HCT116 (cell line): Measurements from ENCODE around the gene OR10G7. TPM values are rescaled to one million over a fixed set of nuclear protein-coding genes. Genes with fewer than 3 reads are reported as not detected.

Experiments used
- ATAC-seq: fragments of 200-7000 bp; cut with Tn5 transposase; 2 replicates; pipeline ENCODE4 v1.9.1; 2020; ENCODE audit warnings: mild to moderate bottlenecking, moderate library complexity
- BruUV-seq: library from RNA; stranded (reverse); fragments of 400-500 nt; replicated peaks from 2 replicates; lab custom pipeline; 2021; lab: Mats Ljungman, UMichigan
- CTCF ChIA-PET: fragments of 300-600 bp; sonication (Branson Sonifier 250); formaldehyde crosslinking; loops from one replicate; lab custom pipeline; 2021; ENCODE audit warnings: antibody characterized with exemption; lab: Charles Lee
- POLR2A ChIA-PET: fragments of 300-600, 350-600 bp; sonication (Branson Sonifier 250); formaldehyde crosslinking; loops from one replicate; lab custom pipeline; 2021; ENCODE audit warnings: antibody characterized with exemption; lab: Charles Lee
- RAD21 ChIA-PET, 2 experiments: fragments of 300-600 bp; sonication (Branson Sonifier 250); formaldehyde crosslinking; loops; one replicate each; lab custom pipeline; 2023; ENCODE audit warnings: low total read pairs in 2 of 2; ENCODE audit not compliant: uncharacterized antibody in 2 of 2, unreplicated experiment in 2 of 2, low non-redundant PET in 1 of 2; lab: Charles Lee
- DNase-seq: peaks from one replicate; pipeline ENCODE4 v3.0.0-alpha.2; 2010; ENCODE audit warnings: low read depth, low spot score
- H2AFZ ChIP-seq: fragments of 200-600 bp; shearing (Covaris generic), sonication (generic); 2 replicates; pipeline ENCODE4 v1.6.1; 2017; ENCODE audit warnings: low read depth, mixed run types, mixed read lengths, antibody characterized with exemption, low read length; ENCODE audit not compliant: poor library complexity, severe bottlenecking
- H3K27ac ChIP-seq: 2 replicates; pipeline ENCODE4 v1.5.1; 2012; ENCODE audit warnings: low read depth, low read length
- H3K27me3 ChIP-seq: fragments of 200-600 bp; sonication (generic); 2 replicates; pipeline ENCODE4 v1.6.1; 2016; ENCODE audit warnings: mixed run types, low read length, mixed read lengths; ENCODE audit not compliant: insufficient read depth
- H3K36me3 ChIP-seq, 2 experiments: fragments of 200-500 bp in 1 of 2; fragments of 200-600 bp in 1 of 2; sonication (Bioruptor generic) in 1 of 2; sonication (generic) in 1 of 2; 2 replicates each; pipeline versions ENCODE4 v1.5.1 to v1.6.1; 2014 to 2016; ENCODE audit warnings: low read length in 2 of 2, inconsistent platforms in 1 of 2, mixed read lengths in 1 of 2, mixed run types in 1 of 2; ENCODE audit not compliant: insufficient read depth in 2 of 2, control insufficient read depth in 1 of 2
- H3K4me1 ChIP-seq, 2 experiments: fragments of 200-600 bp in 1 of 2; sonication (generic) in 1 of 2; 2 replicates each; pipeline versions ENCODE4 v1.5.1 to v1.6.1; 2012 to 2017; ENCODE audit warnings: low read length in 2 of 2, inconsistent platforms in 1 of 2, mild to moderate bottlenecking in 1 of 2, mixed read lengths in 1 of 2, mixed run types in 1 of 2, moderate library complexity in 1 of 2; ENCODE audit not compliant: insufficient read depth in 2 of 2, control insufficient read depth in 1 of 2
- H3K4me2 ChIP-seq: fragments of 200-600 bp; sonication (generic); 2 replicates; pipeline ENCODE4 v1.6.1; 2017; ENCODE audit warnings: mixed run types, low read length, mixed read lengths
- H3K4me3 ChIP-seq, 2 experiments: fragments of 200-600 bp in 1 of 2; sonication (generic) in 1 of 2; replicated peaks in 1 of 2; 2 replicates each; pipeline ENCODE4 v1.5.1; 2011 to 2016; ENCODE audit warnings: low read length in 2 of 2, control low read depth in 1 of 2, low read depth in 1 of 2, mild to moderate bottlenecking in 1 of 2, mixed read lengths in 1 of 2, mixed run types in 1 of 2
- H3K79me2 ChIP-seq: fragments of 200-600 bp; sonication (generic); 2 replicates; pipeline ENCODE4 v1.6.1; 2017; ENCODE audit warnings: mild to moderate bottlenecking, mixed run types, low read length, moderate library complexity, mixed read lengths; ENCODE audit not compliant: insufficient read depth
- H3K9ac ChIP-seq: fragments of 200-600 bp; sonication (generic); 2 replicates; pipeline ENCODE4 v1.6.1; 2016; ENCODE audit warnings: low read length, mixed read lengths
- H3K9me2 ChIP-seq: fragments of 200-600 bp; sonication (generic), shearing (Covaris generic); 2 replicates; pipeline ENCODE4 v1.6.1; 2017; ENCODE audit warnings: mixed run types, mild to moderate bottlenecking, moderate library complexity; ENCODE audit not compliant: insufficient read depth
- H3K9me3 ChIP-seq, 2 experiments: fragments of 200-500 bp in 1 of 2; fragments of 200-600 bp in 1 of 2; sonication (Bioruptor generic) in 1 of 2; sonication (generic) in 1 of 2; 2 replicates each; pipeline ENCODE4 v1.6.1; 2014 to 2017; ENCODE audit warnings: low read length in 2 of 2, mixed read lengths in 2 of 2, inconsistent platforms in 1 of 2, low read depth in 1 of 2, mild to moderate bottlenecking in 1 of 2, mixed run types in 1 of 2, moderate library complexity in 1 of 2; ENCODE audit not compliant: control insufficient read depth in 1 of 2, insufficient read depth in 1 of 2
- H4K20me1 ChIP-seq: fragments of 200-600 bp; sonication (generic), shearing (Covaris generic); 2 replicates; pipeline ENCODE4 v1.6.1; 2017; ENCODE audit warnings: mixed run types, mild to moderate bottlenecking, moderate library complexity; ENCODE audit not compliant: insufficient read depth
- CBX3 ChIP-seq: IDR thresholded peaks from 2 replicates; pipeline ENCODE4 v1.6.1; 2012; ENCODE audit warnings: low read depth
- CEBPB ChIP-seq: IDR thresholded peaks from 2 replicates; pipeline ENCODE4 v1.6.1; 2012; ENCODE audit warnings: low read depth
- EGR1 ChIP-seq: IDR thresholded peaks from 2 replicates; pipeline ENCODE4 v1.6.1; 2012; ENCODE audit warnings: low read depth
- ELF1 ChIP-seq: IDR thresholded peaks from 2 replicates; pipeline ENCODE4 v1.6.1; 2012; ENCODE audit warnings: low read depth, borderline replicate concordance
- EZH2 ChIP-seq: fragments of 200-600 bp; sonication (generic); IDR thresholded peaks from 2 replicates; pipeline ENCODE4 v1.6.1; 2017; ENCODE audit warnings: antibody characterized with exemption, mixed run types
- FOSL1 ChIP-seq: IDR thresholded peaks from 2 replicates; pipeline ENCODE4 v1.6.1; 2012; ENCODE audit warnings: low read depth
- POLR2A ChIP-seq: IDR thresholded peaks from 2 replicates; pipeline ENCODE4 v1.7.0; 2011; ENCODE audit warnings: borderline replicate concordance; ENCODE audit not compliant: insufficient read depth, insufficient read length; ENCODE audit errors: extremely low read depth
- POLR2AphosphoS5 ChIP-seq: IDR thresholded peaks from 2 replicates; pipeline ENCODE4 v1.6.1; 2011; ENCODE audit warnings: mild to moderate bottlenecking, low read depth, low read length, moderate library complexity
- RAD21 ChIP-seq: IDR thresholded peaks from 2 replicates; pipeline ENCODE4 v1.6.1; 2012; ENCODE audit warnings: low read depth, mild to moderate bottlenecking
- SIN3A ChIP-seq: IDR thresholded peaks from 2 replicates; pipeline ENCODE4 v1.6.1; 2012; ENCODE audit warnings: low read depth
- TCF7L2 ChIP-seq: IDR thresholded peaks from 2 replicates; pipeline ENCODE4 v1.7.0; 2011; ENCODE audit warnings: borderline replicate concordance, inconsistent platforms; ENCODE audit not compliant: insufficient read depth, insufficient read length; ENCODE audit errors: extremely low read depth
- YY1 ChIP-seq: IDR thresholded peaks from 2 replicates; pipeline ENCODE4 v1.6.1; 2011; ENCODE audit warnings: low read length, low read depth, moderate library complexity, mild to moderate bottlenecking; ENCODE audit not compliant: insufficient replicate concordance; ENCODE audit errors: extremely low read depth
- ZFX ChIP-seq: fragments of 450-650 bp; IDR thresholded peaks from 2 replicates; pipeline ENCODE4 v1.6.1; 2017
- ZNF274 ChIP-seq: fragments of 200-500 bp; sonication (Bioruptor generic); IDR thresholded peaks from 2 replicates; pipeline ENCODE4 v1.6.1; 2014; ENCODE audit warnings: mild to moderate bottlenecking, low read depth, low read length, inconsistent platforms
- intact Hi-C: fragments of 100-400 bp; cut with micrococcal nuclease; formaldehyde crosslinking; loops from 2 replicates; pipeline ENCODE4 v1.10.0; 2022
- total RNA-seq: library from RNA; stranded (reverse); gene quantifications from one replicate; pipeline ENCODE4 v1.2.1, GENCODE V29; 2021; ENCODE audit not compliant: unreplicated experiment
- TF ChIP-seq, protein P1 (sequence below): IDR thresholded peaks from 2 replicates; pipeline ENCODE4 v1.6.1; 2012
- TF ChIP-seq, protein P2 (sequence below): IDR thresholded peaks from 2 replicates; pipeline ENCODE4 v1.6.1; 2011; ENCODE audit warnings: mild to moderate bottlenecking, low read length, moderate library complexity; ENCODE audit not compliant: insufficient replicate concordance; ENCODE audit errors: extremely low read depth
- TF ChIP-seq, protein P3 (sequence below): IDR thresholded peaks from 2 replicates; pipeline ENCODE4 v1.6.1; 2012; ENCODE audit warnings: low read depth

Gene OR10G7
- total RNA-seq, 1 experiment from 2014 or later, result not detected

DNA sequence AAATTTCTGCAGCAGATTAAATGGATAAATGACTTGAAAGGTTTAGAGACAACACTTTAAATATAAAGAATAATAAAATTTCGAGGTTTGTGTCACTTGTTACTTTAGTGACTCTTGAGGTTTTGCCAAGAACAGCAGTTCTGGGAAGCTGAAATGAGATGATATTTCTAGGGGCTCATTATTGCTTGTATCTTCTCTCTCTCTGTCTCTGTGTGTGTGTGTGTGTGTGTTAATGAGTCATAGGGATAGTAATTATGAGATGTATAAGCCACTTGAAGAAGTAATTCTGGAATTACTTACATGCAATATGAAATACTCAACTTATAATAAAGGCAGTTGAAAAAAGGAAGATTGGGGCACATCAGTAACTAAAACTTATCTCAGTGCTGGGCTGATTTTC lies 9.6 kb upstream of the OR10G7 start:
- DNase-seq, result no peak
- CTCF ChIA-PET, result no interaction called here
- POLR2A ChIA-PET, result no interaction called here
- ATAC-seq, result no peak
- Histone ChIP-seq H3K4me3 (no peak overlapping the region), H3K9me2 (no peaks in the 10 kb centered on the region), H4K20me1 (no peaks in the 10 kb centered on the region), H3K27ac (no peak overlapping the region), H3K9ac (no peak overlapping the region), H3K4me1 (no peaks in the 10 kb centered on the region), H3K27me3 (peaks cover 41% of the 10 kb centered on the region), H2AFZ (no peak overlapping the region), H3K36me3 (no peaks in the 10 kb centered on the region), H3K4me2 (no peak overlapping the region), H3K79me2 (no peaks in the 10 kb centered on the region), H3K9me3 (no peaks in the 10 kb centered on the region)
- TF ChIP-seq, protein P1, sequence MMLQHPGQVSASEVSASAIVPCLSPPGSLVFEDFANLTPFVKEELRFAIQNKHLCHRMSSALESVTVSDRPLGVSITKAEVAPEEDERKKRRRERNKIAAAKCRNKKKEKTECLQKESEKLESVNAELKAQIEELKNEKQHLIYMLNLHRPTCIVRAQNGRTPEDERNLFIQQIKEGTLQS, result no peak
- TF ChIP-seq ZFX (no peak), CEBPB (no peak), CBX3 (no peak), POLR2A (no peak), TCF7L2 (no peak), EZH2 (no peak), SIN3A (no peak), ZNF274 (no peak), EGR1 (no peak), ELF1 (no peak), RAD21 (no peak), FOSL1 (no peak), YY1 (no peak), POLR2AphosphoS5 (no peak)
- TF ChIP-seq, protein P2, sequence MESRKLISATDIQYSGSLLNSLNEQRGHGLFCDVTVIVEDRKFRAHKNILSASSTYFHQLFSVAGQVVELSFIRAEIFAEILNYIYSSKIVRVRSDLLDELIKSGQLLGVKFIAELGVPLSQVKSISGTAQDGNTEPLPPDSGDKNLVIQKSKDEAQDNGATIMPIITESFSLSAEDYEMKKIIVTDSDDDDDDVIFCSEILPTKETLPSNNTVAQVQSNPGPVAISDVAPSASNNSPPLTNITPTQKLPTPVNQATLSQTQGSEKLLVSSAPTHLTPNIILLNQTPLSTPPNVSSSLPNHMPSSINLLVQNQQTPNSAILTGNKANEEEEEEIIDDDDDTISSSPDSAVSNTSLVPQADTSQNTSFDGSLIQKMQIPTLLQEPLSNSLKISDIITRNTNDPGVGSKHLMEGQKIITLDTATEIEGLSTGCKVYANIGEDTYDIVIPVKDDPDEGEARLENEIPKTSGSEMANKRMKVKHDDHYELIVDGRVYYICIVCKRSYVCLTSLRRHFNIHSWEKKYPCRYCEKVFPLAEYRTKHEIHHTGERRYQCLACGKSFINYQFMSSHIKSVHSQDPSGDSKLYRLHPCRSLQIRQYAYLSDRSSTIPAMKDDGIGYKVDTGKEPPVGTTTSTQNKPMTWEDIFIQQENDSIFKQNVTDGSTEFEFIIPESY, result no peak
- TF ChIP-seq, protein P3, sequence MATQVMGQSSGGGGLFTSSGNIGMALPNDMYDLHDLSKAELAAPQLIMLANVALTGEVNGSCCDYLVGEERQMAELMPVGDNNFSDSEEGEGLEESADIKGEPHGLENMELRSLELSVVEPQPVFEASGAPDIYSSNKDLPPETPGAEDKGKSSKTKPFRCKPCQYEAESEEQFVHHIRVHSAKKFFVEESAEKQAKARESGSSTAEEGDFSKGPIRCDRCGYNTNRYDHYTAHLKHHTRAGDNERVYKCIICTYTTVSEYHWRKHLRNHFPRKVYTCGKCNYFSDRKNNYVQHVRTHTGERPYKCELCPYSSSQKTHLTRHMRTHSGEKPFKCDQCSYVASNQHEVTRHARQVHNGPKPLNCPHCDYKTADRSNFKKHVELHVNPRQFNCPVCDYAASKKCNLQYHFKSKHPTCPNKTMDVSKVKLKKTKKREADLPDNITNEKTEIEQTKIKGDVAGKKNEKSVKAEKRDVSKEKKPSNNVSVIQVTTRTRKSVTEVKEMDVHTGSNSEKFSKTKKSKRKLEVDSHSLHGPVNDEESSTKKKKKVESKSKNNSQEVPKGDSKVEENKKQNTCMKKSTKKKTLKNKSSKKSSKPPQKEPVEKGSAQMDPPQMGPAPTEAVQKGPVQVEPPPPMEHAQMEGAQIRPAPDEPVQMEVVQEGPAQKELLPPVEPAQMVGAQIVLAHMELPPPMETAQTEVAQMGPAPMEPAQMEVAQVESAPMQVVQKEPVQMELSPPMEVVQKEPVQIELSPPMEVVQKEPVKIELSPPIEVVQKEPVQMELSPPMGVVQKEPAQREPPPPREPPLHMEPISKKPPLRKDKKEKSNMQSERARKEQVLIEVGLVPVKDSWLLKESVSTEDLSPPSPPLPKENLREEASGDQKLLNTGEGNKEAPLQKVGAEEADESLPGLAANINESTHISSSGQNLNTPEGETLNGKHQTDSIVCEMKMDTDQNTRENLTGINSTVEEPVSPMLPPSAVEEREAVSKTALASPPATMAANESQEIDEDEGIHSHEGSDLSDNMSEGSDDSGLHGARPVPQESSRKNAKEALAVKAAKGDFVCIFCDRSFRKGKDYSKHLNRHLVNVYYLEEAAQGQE, result no peak
- intact Hi-C loops, result no loop called here
- no TSS peak for BruUV-seq
- RAD21 ChIA-PET, result no interaction called here
